Keratinocyte (primary cell): ENCODE data around the gene PRXL2B. TPM values are rescaled to one million over a fixed set of nuclear protein-coding genes. Genes with fewer than 3 reads are reported as not detected.

Experiments used
- DNase-seq: peaks from one replicate; pipeline ENCODE4 v3.0.0-alpha.2; 2011; ENCODE audit warnings: low read depth, missing footprints, low spot score
- FAIRE-seq: peaks from 2 replicates; lab custom pipeline; 2011; peaks lifted over from hg19 to GRCh38; lab: Jason Lieb, UNC
- H2AFZ ChIP-seq: 2 replicates; pipeline ENCODE4 v1.6.0; 2012; ENCODE audit warnings: low read length, control low read depth, inconsistent platforms; ENCODE audit not compliant: control insufficient read depth
- H3K27ac ChIP-seq: 2 replicates; pipeline ENCODE4 v1.5.1; 2011; ENCODE audit warnings: low read length; ENCODE audit not compliant: control insufficient read depth, insufficient read depth
- H3K27me3 ChIP-seq: 3 replicates; pipeline ENCODE4 v1.6.0; 2011; ENCODE audit warnings: low read length; ENCODE audit not compliant: control insufficient read depth, insufficient read depth; ENCODE audit errors: extremely low read depth
- H3K36me3 ChIP-seq, 2 experiments: 2 replicates in 1 of 2; 3 replicates in 1 of 2; pipeline ENCODE4 v1.5.1; 2011; ENCODE audit warnings: low read length in 2 of 2, mild to moderate bottlenecking in 1 of 2; ENCODE audit not compliant: control insufficient read depth in 2 of 2, insufficient read depth in 2 of 2; ENCODE audit errors: extremely low read depth in 1 of 2
- H3K4me1 ChIP-seq: 3 replicates; pipeline ENCODE4 v1.5.1; 2011; ENCODE audit warnings: low read length; ENCODE audit not compliant: control insufficient read depth, insufficient read depth; ENCODE audit errors: extremely low read depth
- H3K4me2 ChIP-seq: 3 replicates; pipeline ENCODE4 v1.6.0; 2011; ENCODE audit warnings: low read depth, low read length; ENCODE audit not compliant: control insufficient read depth, insufficient read depth; ENCODE audit errors: extremely low read depth
- H3K4me3 ChIP-seq, 3 experiments: fragments of 200-600 bp in 1 of 3; sonication (generic) in 1 of 3; 2 replicates in 2 of 3; 3 replicates in 1 of 3; pipeline ENCODE4 v1.5.1; 2011 to 2016; ENCODE audit warnings: low read length in 3 of 3, mild to moderate bottlenecking in 3 of 3, control low read depth in 2 of 3, inconsistent platforms in 1 of 3, low read depth in 1 of 3, mixed read lengths in 1 of 3, mixed run types in 1 of 3, moderate library complexity in 1 of 3; ENCODE audit not compliant: control insufficient read depth in 2 of 3, insufficient read depth in 2 of 3; ENCODE audit errors: extremely low read depth in 1 of 3
- H3K79me2 ChIP-seq: 2 replicates; pipeline ENCODE4 v1.6.0; 2012; ENCODE audit warnings: low read length; ENCODE audit not compliant: control insufficient read depth, insufficient read depth
- H3K9ac ChIP-seq: 3 replicates; pipeline ENCODE4 v1.6.0; 2011; ENCODE audit warnings: low read length; ENCODE audit not compliant: control insufficient read depth, insufficient read depth; ENCODE audit errors: extremely low read depth
- H3K9me1 ChIP-seq: 3 replicates; pipeline ENCODE4 v1.6.0; 2011; ENCODE audit warnings: low read length; ENCODE audit not compliant: control insufficient read depth, insufficient read depth; ENCODE audit errors: extremely low read depth
- H3K9me3 ChIP-seq: 2 replicates; pipeline ENCODE4 v1.5.1; 2012; ENCODE audit warnings: low read depth, low read length; ENCODE audit not compliant: control insufficient read depth
- H4K20me1 ChIP-seq: 3 replicates; pipeline ENCODE4 v1.6.0; 2011; ENCODE audit warnings: low read length; ENCODE audit not compliant: control insufficient read depth, insufficient read depth; ENCODE audit errors: extremely low read depth
- EZH2 ChIP-seq: IDR thresholded peaks from one replicate; pipeline ENCODE4 v1.6.1; 2012; ENCODE audit warnings: inconsistent platforms, mild to moderate bottlenecking, low read length, moderate library complexity
- dilution Hi-C: fragments of 300-500 bp; cut with MboI; formaldehyde crosslinking; loops from one replicate; pipeline ENCODE4 v1.7.0; 2020; ENCODE audit warnings: low sequenced_read_pairs; ENCODE audit not compliant: extremely low pct_ligation_motif_present
- polyA plus RNA-seq, 5 experiments: library from polyadenylated mRNA; depleted of rRNA in 3 of 5; stranded (reverse) in 3 of 5; stranded (forward) in 1 of 5; unstranded in 1 of 5; fragments of >200 nt; gene quantifications; 1 replicate in 1 of 5; 2 replicates in 3 of 5; 3 replicates in 1 of 5; pipeline versions ENCODE4 v1.2.1 to v1.2.3, GENCODE V29; 2011 to 2012; ENCODE audit warnings: missing spikeins in 2 of 5, low read depth in 1 of 5, low replicate concordance in 1 of 5
- TF ChIP-seq, protein P1 (sequence below), 3 experiments: IDR thresholded peaks in 1 of 3; conservative IDR thresholded peaks in 1 of 3; optimal IDR thresholded peaks in 1 of 3; 2 replicates in 2 of 3; 3 replicates in 1 of 3; pipeline versions ENCODE3 to v1.5.1; 2011; ENCODE audit warnings: low read length in 3 of 3, mild to moderate bottlenecking in 3 of 3, moderate library complexity in 2 of 3, control low read depth in 1 of 3, inconsistent platforms in 1 of 3; ENCODE audit not compliant: insufficient read depth in 2 of 3; ENCODE audit errors: extremely low read depth in 1 of 3

PRXL2B gene
- polyA plus RNA-seq, 1 donor (not counting 4 experiments of a cell fraction or from before 2014, with no cell fraction given) = 11.4 TPM

DNA sequence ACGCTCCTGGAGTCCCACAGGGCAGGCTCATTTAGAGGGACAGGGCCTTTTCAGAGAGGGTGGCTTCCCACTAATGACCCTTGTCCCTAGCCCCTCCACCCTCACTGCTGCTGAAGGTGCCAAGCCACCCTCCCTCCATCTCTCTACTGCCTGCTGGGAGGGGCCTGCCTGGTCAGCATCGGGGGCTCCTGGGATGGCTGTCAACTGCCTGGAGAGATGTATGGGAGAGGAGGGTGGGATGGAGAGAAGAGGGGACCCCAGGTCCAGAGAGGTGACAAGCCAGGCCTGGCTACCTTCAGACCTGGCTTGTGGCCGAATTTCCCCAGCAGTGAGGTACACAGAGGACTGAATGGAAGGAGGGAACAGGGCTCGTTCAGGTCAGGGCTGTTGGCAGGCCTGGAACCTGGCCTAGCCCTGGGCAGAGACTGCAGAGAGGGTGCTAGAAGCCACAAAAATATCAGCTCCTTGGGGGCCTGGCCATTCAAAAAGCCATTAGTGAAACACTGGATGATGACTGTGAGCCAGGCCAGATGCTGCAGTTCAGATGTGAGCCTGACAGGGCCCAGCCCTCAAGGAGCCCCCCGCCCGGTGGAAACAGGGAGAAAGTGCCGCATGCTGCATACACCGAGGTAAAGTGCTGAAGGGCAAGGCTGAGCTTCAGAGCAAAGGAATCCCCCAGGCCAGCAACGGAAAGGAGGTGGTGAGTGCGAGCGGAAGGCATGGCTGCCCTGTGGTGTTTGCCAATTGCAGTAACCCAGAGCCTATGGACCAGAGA is 26.2 kb downstream of the PRXL2B start:
- no peak for FAIRE-seq
- Histone ChIP-seq H3K9ac (no peak overlapping the region), H2AFZ (no peak overlapping the region), H4K20me1 (no peaks in the 10 kb centered on the region), H3K4me2 (no peak overlapping the region), H3K27ac (no peak overlapping the region), H3K79me2 (no peaks in the 10 kb centered on the region), H3K4me3 (no peak overlapping the region), H3K9me3 (no peaks in the 10 kb centered on the region), H3K36me3 (no peaks in the 10 kb centered on the region), H3K4me1 (no peaks in the 10 kb centered on the region), H3K9me1 (no peaks in the 10 kb centered on the region), H3K27me3 (no peaks in the 10 kb centered on the region)
- TF ChIP-seq, protein P1, sequence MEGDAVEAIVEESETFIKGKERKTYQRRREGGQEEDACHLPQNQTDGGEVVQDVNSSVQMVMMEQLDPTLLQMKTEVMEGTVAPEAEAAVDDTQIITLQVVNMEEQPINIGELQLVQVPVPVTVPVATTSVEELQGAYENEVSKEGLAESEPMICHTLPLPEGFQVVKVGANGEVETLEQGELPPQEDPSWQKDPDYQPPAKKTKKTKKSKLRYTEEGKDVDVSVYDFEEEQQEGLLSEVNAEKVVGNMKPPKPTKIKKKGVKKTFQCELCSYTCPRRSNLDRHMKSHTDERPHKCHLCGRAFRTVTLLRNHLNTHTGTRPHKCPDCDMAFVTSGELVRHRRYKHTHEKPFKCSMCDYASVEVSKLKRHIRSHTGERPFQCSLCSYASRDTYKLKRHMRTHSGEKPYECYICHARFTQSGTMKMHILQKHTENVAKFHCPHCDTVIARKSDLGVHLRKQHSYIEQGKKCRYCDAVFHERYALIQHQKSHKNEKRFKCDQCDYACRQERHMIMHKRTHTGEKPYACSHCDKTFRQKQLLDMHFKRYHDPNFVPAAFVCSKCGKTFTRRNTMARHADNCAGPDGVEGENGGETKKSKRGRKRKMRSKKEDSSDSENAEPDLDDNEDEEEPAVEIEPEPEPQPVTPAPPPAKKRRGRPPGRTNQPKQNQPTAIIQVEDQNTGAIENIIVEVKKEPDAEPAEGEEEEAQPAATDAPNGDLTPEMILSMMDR (optimal IDR thresholded peaks at IDR 0.05 in 1 of 3, IDR thresholded peaks at IDR 0.05 in 1 of 3, conservative IDR thresholded peaks at IDR 0.05 in 1 of 3; ENCODE audit: extremely low read depth in 1 of 3, insufficient read depth in 2 of 3, low read length in 3 of 3) = no peak
- TF ChIP-seq EZH2 = no peak
- no peak for DNase-seq
- dilution Hi-C loops = no loop called here

DNA sequence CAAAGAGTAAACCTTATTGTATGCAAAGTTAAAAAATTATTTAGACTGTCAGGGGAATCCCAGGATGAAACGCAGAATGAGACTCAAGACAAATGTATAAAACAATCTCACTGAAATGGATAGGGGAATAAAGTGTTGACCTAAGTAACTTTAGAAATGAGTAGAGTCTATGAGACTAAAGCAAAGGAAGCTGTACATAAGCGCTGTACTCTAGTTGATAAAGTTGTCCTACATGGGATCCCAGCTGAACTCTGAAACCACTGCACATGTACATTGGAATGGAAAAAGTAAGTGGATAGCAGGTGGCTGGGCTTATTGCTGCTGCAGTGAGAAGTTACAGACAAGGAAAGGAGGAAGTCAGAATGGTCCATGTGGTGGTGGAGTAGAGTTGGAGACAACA is 27.6 kb downstream of the PRXL2B start:
- dilution Hi-C loops = no loop called here
- H4K20me1 ChIP-seq = no peaks in the 10 kb centered on the region
- no peak overlapping the region for H3K27ac ChIP-seq
- no peaks in the 10 kb centered on the region for H3K79me2 ChIP-seq
- H3K4me1 ChIP-seq = no peaks in the 10 kb centered on the region
- H3K4me2 ChIP-seq = no peak overlapping the region
- FAIRE-seq (no peak), DNase-seq (no peak)
- TF ChIP-seq EZH2 = no peak
- TF ChIP-seq, protein P1 (optimal IDR thresholded peaks at IDR 0.05 in 1 of 3, IDR thresholded peaks at IDR 0.05 in 1 of 3, conservative IDR thresholded peaks at IDR 0.05 in 1 of 3; ENCODE audit: extremely low read depth in 1 of 3, insufficient read depth in 2 of 3, low read length in 3 of 3) = no peak
- H3K27me3 ChIP-seq = no peaks in the 10 kb centered on the region
- no peaks in the 10 kb centered on the region for H3K9me1 ChIP-seq
- no peak overlapping the region for H3K9ac ChIP-seq
- no peak overlapping the region for H2AFZ ChIP-seq
- no peak overlapping the region for H3K4me3 ChIP-seq
- no peaks in the 10 kb centered on the region for H3K9me3 ChIP-seq
- H3K36me3 ChIP-seq = no peaks in the 10 kb centered on the region
